ENCODE measurements around the gene OPA1.
"Not testable (repeated sequence)": the region's sequence is repeated elsewhere in the genome, so short reads cannot be mapped to it uniquely, and the experiment has no call there.

The OPA1 gene

GRCh38 chr3:193589616-193590015, 3.4 kb upstream of the OPA1 start:
- DNase-seq = no peak

GRCh38 chr3:193590088-193590856, 2.7 kb upstream of the OPA1 start:
- no peak for DNase-seq

GRCh38 chr3:193593668-193594030, 641 bp downstream of the OPA1 start:
- peak; percentile 39 for DNase-seq

DNA sequence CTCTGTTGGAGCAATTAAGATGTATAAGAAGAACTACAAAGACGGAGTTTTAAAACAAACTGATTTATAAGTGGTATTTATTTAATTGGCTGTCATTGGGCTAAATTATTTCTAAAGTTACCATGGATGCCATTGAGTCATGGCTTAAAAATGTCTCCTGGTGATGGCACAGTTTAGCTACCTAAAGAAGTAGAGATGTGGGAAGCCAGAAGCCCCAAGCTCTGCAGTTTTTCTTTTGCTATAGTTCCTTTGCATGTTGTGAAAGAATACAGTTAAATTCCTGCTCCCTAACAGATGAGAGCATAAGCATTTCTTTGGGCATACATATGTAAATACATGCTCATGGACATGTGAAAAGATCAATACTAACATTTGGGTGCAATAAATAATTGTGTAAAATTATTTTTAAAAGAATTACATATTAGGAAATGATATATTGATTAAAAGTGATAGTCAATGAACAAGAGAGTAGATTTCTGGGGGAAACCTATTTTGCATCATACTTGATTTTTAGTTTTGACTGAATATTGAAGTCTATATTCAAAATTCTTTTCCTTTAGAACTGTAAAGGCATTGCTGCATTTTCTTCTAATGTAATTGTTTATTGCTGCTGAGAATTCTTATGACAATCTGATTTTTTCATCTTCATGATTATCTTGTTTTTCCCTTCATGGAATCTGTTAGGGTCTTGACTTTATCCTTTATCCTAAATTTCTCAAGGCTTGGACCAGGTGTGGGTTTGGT, 2.1 kb downstream of the OPA1 start:
- no peak for DNase-seq

- no peak for DNase-seq
These were observed 3.0 kb downstream of the OPA1 start for GRCh38 chr3:193595939-193596487.

DNA sequence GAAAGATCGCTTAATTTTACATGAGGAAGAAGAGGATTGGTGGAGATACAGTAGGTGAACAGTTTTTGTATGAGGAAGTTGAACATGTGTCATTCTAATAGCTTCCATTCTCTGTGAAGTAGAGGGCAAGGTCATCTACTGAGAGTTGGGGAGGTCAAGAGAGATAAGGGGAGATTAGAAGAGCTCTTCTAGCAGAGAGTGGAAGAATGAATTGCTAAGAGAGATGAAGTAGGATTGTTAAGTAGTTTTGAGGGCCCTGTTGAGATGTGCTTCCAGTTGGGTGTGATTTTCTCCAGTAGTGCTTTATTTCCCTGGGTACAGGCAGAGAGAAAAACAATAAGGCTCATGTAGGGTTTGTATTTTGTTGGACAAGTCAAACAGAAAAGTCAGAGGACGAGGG, 5.2 kb downstream of the OPA1 start:
- DNase-seq = no peak

- DNase-seq = no peak
These were observed 6.4 kb downstream of the OPA1 start for GRCh38 chr3:193599393-193599792.

- no peak for DNase-seq
These were observed 12.9 kb downstream of the OPA1 start for GRCh38 chr3:193605876-193606275.

DNA sequence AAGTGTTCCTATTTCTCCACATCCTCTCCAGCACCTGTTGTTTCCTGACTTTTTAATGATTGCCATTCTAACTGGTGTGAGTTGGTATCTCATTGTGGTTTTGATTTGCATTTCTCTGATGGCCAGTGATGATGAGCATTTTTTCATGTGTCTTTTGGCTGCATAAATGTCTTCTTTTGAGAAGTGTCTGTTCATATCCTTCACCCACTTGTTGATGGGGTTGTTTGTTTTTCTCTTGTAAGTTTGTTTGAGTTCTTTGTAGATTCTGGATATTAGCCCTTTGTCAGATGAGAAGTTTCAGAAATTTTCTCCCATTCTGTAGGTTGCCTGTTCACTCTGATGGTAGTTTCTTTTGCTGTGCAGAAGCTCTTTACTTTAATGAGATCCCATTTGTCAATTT, 13.9 kb downstream of the OPA1 start:
- DNase-seq = not testable (repeated sequence)

- DNase-seq = not testable (repeated sequence)
These were observed 17.5 kb downstream of the OPA1 start for GRCh38 chr3:193610516-193610915.

DNA sequence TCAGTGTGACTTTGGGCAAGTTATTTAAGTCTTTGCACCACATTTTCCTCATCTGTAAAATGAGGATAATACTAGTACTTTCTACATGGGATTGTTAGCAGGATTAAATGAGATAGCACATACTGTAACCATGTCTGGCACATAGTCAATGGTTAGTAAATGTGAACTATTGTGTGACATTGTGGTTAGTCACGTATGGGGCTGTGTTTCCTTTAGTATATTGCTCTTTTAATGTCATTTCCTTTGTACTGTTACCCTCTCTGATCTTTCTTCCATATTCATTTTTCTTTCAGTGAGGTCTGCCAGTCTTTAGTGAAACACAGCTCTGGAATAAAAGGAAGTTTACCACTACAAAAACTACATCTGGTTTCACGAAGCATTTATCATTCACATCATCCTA, 21.4 kb downstream of the OPA1 start:
- DNase-seq = no peak

DNA sequence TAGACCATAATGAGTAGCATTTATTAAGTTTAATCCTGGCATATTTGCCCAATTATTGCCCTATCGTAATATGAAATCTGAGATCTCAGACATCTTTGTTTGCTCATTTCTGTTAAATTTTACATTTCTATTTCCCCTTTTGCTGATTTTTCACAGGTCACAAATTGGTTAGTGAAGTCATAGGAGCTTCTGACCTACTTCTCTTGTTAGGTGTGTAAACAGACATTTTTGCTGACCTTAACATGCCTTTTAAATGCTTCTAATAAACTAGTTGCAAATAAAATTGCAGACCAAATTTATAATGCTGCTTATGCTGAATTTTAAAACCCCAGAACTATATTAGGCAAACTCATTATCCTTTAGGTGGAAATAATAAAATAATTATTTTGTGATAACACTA, 24.6 kb downstream of the OPA1 start:
- no peak for DNase-seq

- no peak for DNase-seq
These were observed 27.0 kb downstream of the OPA1 start for GRCh38 chr3:193620057-193620456.

- DNase-seq = no peak
These were observed 27.6 kb downstream of the OPA1 start for GRCh38 chr3:193620650-193621049.

- DNase-seq = no peak
These were observed 28.1 kb downstream of the OPA1 start for GRCh38 chr3:193621127-193621526.

- DNase-seq = no peak
These were observed 37.0 kb downstream of the OPA1 start for GRCh38 chr3:193630005-193630404.

DNA sequence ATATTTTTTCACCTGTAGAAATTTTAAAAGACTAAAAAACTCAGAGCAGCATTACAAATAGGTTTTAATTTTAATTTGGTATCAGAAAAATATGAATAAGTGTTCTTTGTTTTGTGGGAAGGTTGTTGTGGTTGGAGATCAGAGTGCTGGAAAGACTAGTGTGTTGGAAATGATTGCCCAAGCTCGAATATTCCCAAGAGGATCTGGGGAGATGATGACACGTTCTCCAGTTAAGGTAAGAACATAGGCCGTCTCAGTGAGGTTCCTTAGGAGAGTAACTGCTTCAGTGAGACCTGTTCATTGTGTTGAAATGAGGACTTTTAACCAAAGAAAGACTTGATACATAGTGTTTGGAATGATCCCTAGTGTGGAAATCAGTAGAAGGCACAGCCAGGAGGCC, 44.8 kb downstream of the OPA1 start:
- no peak for DNase-seq

- DNase-seq = no peak
These were observed 45.8 kb downstream of the OPA1 start for GRCh38 chr3:193638833-193639232.

GRCh38 chr3:193640165-193640715, 47.2 kb downstream of the OPA1 start:
- DNase-seq = no peak

DNA sequence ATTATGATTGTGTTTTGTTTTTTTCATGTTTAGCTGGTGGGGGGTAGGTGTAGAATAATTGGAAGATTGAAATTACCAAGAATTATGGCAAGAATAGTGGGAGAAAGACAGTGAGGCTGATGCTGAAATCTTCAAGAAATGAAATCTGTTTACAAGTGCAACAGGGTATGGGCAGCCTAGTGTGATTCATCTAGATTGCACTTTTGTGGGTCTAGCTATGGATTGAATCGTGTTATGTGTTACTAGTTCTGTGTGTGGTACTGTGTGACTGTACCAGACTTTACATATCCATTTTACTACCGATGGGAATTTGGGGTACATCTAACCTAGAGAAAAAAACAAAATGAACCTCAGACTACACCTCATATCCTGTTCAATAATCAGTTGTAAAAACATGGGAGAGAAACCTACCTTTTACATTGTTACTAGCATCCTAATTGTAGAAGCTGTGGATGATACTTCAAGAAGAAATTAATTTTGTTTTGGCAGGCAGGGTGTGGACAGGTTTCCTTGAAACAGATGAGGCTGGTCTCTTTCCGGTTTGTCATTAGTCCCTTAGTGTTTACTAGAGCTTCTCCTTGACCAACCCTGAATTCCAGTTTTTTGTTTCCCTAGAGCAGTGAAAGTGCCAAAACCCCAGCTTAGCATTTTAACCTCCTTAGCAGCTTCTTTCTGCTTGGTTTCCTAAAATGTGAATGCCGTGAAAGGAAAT, 47.9 kb downstream of the OPA1 start:
- DNase-seq = no peak

- DNase-seq = no peak
These were observed 48.4 kb downstream of the OPA1 start for GRCh38 chr3:193641440-193641775.

DNA sequence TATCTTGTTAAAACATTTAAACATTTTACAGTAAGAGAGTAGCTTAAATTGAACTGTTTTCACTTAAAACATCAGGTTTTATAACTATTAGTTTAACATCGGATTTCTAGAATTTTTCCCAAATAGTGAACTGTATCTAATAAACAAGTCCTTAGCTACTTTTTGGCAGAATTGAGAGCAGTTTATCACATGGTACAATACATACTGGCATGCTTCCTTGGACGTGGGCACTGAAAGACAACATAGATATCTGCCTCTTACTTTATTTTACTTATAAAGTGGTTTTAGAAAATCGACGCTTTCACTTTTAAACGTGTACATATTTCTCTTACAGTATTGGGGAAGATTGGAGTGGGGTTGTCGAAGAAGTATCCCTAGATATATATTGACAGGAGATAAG, 52.8 kb downstream of the OPA1 start:
- no peak for DNase-seq

GRCh38 chr3:193648542-193649076, 55.6 kb downstream of the OPA1 start:
- DNase-seq = no peak
